ENCODE results near the gene TRIM50. TPM values are rescaled to one million over a fixed set of nuclear protein-coding genes. Genes with fewer than 3 reads are reported as not detected.
A peak's percentile ranks its signal among the peaks of the same experiment; 100 is the strongest.

TRIM50 gene
- total RNA-seq, 1 donor from 2014 or later: 0.52 TPM

DNA sequence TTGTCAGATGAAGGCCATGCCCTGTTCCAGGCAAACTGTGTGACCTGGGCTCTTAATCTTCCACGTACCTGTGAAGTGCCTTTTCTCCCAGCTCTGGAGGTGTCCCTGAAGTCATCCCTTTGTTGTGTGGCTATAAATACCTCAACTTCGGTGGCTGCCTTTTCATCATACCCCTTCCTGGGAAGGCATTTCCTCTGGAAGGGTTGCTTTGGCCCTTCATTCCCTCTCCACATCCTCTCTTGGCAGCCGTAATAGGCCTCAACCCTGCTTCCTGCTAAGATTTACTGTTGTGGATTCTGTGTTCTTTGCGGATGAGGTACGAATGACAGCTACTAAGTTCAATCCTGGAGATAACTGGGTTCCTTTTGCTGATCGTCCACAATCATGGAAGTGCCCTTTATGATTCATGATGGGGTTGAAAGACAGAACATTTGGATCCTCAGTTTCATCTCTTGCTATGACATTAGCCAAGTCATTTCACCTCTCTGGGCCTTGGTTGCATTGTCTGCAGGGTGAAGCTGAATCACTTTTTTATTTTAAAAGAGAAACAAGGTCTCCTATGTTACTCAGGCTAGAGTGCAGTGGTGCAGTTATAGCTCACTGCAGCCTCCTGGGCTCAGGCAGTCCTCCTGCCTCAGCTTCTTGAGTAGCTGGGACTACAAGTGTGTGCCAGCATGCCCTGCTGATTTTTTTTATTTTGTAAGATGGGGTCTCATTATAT is 23.7 kb upstream of the TRIM50 start:
- no peak overlapping the region for H3K27ac ChIP-seq (ENCODE audit: low read depth, low read length)
- H3K36me3 ChIP-seq (ENCODE audit: control insufficient read depth in 3 of 3, insufficient read depth in 3 of 3, low read length in 3 of 3): no peaks in the 10 kb centered on the region
- H3K27me3 ChIP-seq (ENCODE audit: control insufficient read depth in 3 of 3, insufficient read depth in 3 of 3, low read length in 3 of 3): no peaks in the 10 kb centered on the region
- H3K4me1 ChIP-seq (ENCODE audit: control insufficient read depth in 3 of 3, insufficient read depth in 3 of 3, low read length in 3 of 3): peaks cover 6 to 9% (median 8%) of the 10 kb centered on the region in 3 donors
- H3K4me3 ChIP-seq (ENCODE audit: low read length in 3 of 3): no peak overlapping the region
- no peak overlapping the region for H3K9ac ChIP-seq (ENCODE audit: low read depth in 1 of 3, low read length in 3 of 3)
- no peaks in the 10 kb centered on the region for H3K9me3 ChIP-seq (ENCODE audit: control insufficient read depth in 3 of 3, low read length in 3 of 3)

DNA sequence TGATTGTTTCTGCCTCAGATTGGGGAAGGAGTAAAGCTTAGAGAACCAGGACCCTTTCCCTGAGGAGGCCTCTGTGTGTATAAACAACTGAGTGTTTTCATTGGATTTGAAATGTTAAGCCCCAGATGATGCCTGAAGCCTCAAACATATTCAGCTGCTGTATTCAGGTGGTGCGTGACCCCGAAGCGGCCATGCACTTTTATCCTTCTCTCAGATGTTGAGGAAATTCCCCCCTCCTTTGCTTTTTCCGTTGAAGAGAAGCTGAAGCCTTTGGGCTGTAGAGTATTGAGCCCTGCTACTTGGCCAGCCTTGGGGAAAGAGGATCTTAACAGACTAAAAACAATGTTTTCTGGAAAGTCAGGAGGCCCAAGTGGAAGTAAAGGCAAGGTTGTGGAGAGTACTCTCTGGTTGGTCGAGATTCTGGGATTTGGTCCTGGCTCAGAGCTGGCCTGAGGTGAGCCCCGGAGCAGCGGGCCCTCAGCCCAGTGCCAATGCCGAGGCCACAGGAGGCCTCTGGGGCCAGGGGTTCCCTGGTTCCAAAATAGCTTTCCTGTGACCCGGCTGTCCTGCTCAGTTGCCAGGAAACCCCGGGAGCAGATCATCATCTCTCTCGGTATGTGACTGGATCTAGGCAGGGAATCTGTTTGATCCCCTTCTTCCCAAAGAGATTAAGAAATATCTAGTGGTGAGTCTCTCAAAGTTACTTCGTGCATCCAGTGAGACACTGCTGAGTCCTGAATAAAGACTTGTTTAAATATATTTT is 22.6 kb upstream of the TRIM50 start:
- Histone ChIP-seq H3K27me3 (ENCODE audit: control insufficient read depth in 3 of 3, insufficient read depth in 3 of 3, low read length in 3 of 3) (no peaks in the 10 kb centered on the region), H3K9ac (ENCODE audit: low read depth in 1 of 3, low read length in 3 of 3) (peak overlapping the region in 1 of 3 donors; percentile 27), H3K27ac (ENCODE audit: low read depth, low read length) (peak overlapping the region; percentile 43), H3K4me1 (ENCODE audit: control insufficient read depth in 3 of 3, insufficient read depth in 3 of 3, low read length in 3 of 3) (peaks cover 6 to 9% (median 8%) of the 10 kb centered on the region in 3 donors), H3K4me3 (ENCODE audit: low read length in 3 of 3) (no peak overlapping the region), H3K36me3 (ENCODE audit: control insufficient read depth in 3 of 3, insufficient read depth in 3 of 3, low read length in 3 of 3) (no peaks in the 10 kb centered on the region), H3K9me3 (ENCODE audit: control insufficient read depth in 3 of 3, low read length in 3 of 3) (no peaks in the 10 kb centered on the region)

DNA sequence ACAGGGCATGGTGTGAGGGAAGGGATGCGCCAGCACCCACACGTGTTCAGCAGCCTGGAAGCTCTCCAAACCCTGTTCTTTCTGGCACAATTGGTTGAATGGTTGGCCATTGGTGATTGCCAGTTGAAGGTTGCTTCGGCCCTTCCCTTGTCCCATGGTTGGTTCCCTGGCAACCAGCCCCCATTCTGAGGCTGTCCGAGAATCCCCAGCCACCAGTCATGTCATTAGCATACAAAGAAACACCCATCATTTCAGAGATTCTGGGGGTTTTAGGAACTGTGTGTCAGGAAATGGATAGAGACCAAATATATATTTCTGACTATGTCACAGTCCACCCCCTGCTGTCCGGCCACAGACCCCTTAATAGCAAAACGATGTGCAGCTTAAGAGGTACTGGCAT is 21.9 kb upstream of the TRIM50 start:
- Histone ChIP-seq H3K9me3 (ENCODE audit: control insufficient read depth in 3 of 3, low read length in 3 of 3) (no peaks in the 10 kb centered on the region), H3K27me3 (ENCODE audit: control insufficient read depth in 3 of 3, insufficient read depth in 3 of 3, low read length in 3 of 3) (no peaks in the 10 kb centered on the region), H3K27ac (ENCODE audit: low read depth, low read length) (no peak overlapping the region), H3K4me1 (ENCODE audit: control insufficient read depth in 3 of 3, insufficient read depth in 3 of 3, low read length in 3 of 3) (peaks cover 6 to 9% (median 8%) of the 10 kb centered on the region in 3 donors), H3K9ac (ENCODE audit: low read depth in 1 of 3, low read length in 3 of 3) (no peak overlapping the region), H3K36me3 (ENCODE audit: control insufficient read depth in 3 of 3, insufficient read depth in 3 of 3, low read length in 3 of 3) (no peaks in the 10 kb centered on the region), H3K4me3 (ENCODE audit: low read length in 3 of 3) (no peak overlapping the region)

DNA sequence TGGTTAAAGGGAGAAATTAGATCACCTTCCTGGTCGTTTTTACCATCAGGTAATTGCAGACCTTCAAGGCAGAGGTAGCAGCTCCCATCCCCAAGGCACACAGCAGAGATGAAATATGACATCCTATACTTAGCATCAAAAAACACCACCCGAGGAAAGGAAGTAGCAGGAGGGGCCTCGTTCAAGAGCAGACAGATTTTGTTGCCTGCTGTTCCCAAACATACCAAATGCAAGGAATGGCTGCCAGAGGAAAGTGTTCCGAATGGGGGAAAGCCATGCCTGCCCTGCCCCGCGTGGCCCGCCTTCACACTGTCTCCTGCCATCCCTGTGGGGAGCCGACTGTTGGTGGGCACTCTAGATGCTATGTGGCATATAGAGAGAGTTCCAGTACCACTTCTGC is 18.1 kb upstream of the TRIM50 start:
- no peak overlapping the region for H3K9ac ChIP-seq (ENCODE audit: low read depth in 1 of 3, low read length in 3 of 3)
- H3K9me3 ChIP-seq (ENCODE audit: control insufficient read depth in 3 of 3, low read length in 3 of 3): no peaks in the 10 kb centered on the region
- H3K27me3 ChIP-seq (ENCODE audit: control insufficient read depth in 3 of 3, insufficient read depth in 3 of 3, low read length in 3 of 3): no peaks in the 10 kb centered on the region
- no peak overlapping the region for H3K27ac ChIP-seq (ENCODE audit: low read depth, low read length)
- no peak overlapping the region for H3K4me3 ChIP-seq (ENCODE audit: low read length in 3 of 3)
- peaks cover 8 to 11% (median 10%) of the 10 kb centered on the region in 3 donors for H3K4me1 ChIP-seq (ENCODE audit: control insufficient read depth in 3 of 3, insufficient read depth in 3 of 3, low read length in 3 of 3)
- no peaks in the 10 kb centered on the region for H3K36me3 ChIP-seq (ENCODE audit: control insufficient read depth in 3 of 3, insufficient read depth in 3 of 3, low read length in 3 of 3)

DNA sequence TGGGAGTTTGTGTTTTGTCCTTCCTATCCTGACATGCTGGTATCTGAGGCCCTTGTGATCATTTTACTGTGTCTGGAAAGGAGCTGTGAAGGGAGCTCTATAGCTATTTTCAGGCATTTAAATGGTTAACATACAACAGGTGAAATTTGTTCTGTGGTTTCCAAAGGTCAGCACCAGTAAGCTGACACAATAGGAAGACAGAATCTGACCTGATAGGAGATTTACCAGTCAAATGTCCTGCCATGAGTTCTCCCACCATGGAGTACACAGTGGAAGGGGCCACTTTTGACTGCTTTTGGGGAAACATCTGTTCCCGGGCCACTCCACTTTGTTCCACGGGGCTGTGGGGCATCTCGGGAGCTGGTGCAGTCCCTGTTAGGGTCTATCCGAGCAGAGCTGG is 17.7 kb upstream of the TRIM50 start:
- no peaks in the 10 kb centered on the region for H3K9me3 ChIP-seq (ENCODE audit: control insufficient read depth in 3 of 3, low read length in 3 of 3)
- H3K4me3 ChIP-seq (ENCODE audit: low read length in 3 of 3): no peak overlapping the region
- H3K27me3 ChIP-seq (ENCODE audit: control insufficient read depth in 3 of 3, insufficient read depth in 3 of 3, low read length in 3 of 3): no peaks in the 10 kb centered on the region
- H3K9ac ChIP-seq (ENCODE audit: low read depth in 1 of 3, low read length in 3 of 3): no peak overlapping the region
- peaks cover 6 to 10% (median 9%) of the 10 kb centered on the region in 3 donors for H3K4me1 ChIP-seq (ENCODE audit: control insufficient read depth in 3 of 3, insufficient read depth in 3 of 3, low read length in 3 of 3)
- no peaks in the 10 kb centered on the region for H3K36me3 ChIP-seq (ENCODE audit: control insufficient read depth in 3 of 3, insufficient read depth in 3 of 3, low read length in 3 of 3)
- no peak overlapping the region for H3K27ac ChIP-seq (ENCODE audit: low read depth, low read length)

DNA sequence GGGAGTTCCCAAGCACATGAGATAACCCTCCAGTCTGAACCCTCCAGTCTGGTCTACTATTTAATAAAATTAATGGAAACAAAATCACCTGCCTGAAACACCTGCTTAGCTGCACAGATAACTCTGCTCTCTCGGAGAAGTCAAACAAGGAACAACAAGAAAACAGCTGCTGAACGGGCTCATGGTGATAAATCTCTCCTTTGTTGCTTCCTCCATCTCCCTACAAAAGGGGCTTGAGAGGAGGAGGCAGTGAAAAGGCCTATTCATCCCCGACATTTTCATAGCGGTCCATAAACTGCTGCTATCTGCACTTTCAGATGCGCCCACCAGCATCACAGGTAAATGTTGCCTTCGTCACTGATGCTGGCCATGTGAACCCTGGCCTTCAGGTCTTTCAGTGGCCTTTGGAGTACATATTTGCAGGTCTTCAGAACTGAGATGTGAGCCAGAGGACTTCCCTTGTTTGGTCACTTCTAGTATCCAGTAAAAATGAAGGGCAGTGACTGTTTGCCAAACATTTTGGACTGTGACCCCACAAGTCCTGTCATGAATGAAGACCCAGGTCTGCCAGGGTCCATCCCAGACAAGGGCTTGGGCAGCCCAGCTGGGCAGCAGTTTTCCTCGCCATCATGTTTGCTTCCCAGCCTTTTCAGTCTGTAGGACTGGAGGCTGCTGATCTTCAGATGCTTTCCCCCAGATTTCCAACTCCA is 15.9 kb upstream of the TRIM50 start:
- no peak overlapping the region for H3K27ac ChIP-seq (ENCODE audit: low read depth, low read length)
- H3K9me3 ChIP-seq (ENCODE audit: control insufficient read depth in 3 of 3, low read length in 3 of 3): no peaks in the 10 kb centered on the region
- H3K4me1 ChIP-seq (ENCODE audit: control insufficient read depth in 3 of 3, insufficient read depth in 3 of 3, low read length in 3 of 3): peaks cover 3 to 4% (median 4%) of the 10 kb centered on the region in 3 donors
- H3K9ac ChIP-seq (ENCODE audit: low read depth in 1 of 3, low read length in 3 of 3): no peak overlapping the region
- H3K27me3 ChIP-seq (ENCODE audit: control insufficient read depth in 3 of 3, insufficient read depth in 3 of 3, low read length in 3 of 3): no peaks in the 10 kb centered on the region
- H3K36me3 ChIP-seq (ENCODE audit: control insufficient read depth in 3 of 3, insufficient read depth in 3 of 3, low read length in 3 of 3): no peaks in the 10 kb centered on the region
- no peak overlapping the region for H3K4me3 ChIP-seq (ENCODE audit: low read length in 3 of 3)

DNA sequence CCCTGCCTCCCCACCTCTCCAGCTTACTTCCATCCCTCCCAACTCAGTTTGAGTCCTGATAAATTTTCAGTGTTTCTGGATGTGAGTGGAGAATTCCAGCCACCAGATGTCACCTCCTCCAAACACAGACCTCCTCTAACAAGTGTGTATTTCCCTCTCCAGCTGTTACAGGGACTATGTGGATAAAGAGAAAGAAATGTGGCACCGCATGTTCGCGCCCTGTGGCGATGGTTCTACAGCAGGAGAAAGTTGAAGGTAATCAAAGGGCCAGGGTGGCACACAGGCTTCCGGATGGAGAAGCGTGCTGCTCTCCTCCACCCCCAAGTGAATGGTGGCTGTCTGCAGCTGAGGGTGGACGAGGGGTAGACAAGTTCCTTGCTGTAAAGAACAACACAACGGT is 14.8 kb upstream of the TRIM50 start:
- no peaks in the 10 kb centered on the region for H3K36me3 ChIP-seq (ENCODE audit: control insufficient read depth in 3 of 3, insufficient read depth in 3 of 3, low read length in 3 of 3)
- H3K4me3 ChIP-seq (ENCODE audit: low read length in 3 of 3): peak overlapping the region; percentile 27 to 54 (median 35)
- H3K9me3 ChIP-seq (ENCODE audit: control insufficient read depth in 3 of 3, low read length in 3 of 3): no peaks in the 10 kb centered on the region
- no peak overlapping the region for H3K27ac ChIP-seq (ENCODE audit: low read depth, low read length)
- no peaks in the 10 kb centered on the region for H3K27me3 ChIP-seq (ENCODE audit: control insufficient read depth in 3 of 3, insufficient read depth in 3 of 3, low read length in 3 of 3)
- H3K4me1 ChIP-seq (ENCODE audit: control insufficient read depth in 3 of 3, insufficient read depth in 3 of 3, low read length in 3 of 3): peaks cover 3 to 4% (median 4%) of the 10 kb centered on the region in 3 donors
- H3K9ac ChIP-seq (ENCODE audit: low read depth in 1 of 3, low read length in 3 of 3): peak overlapping the region in 1 of 3 donors; percentile 69

DNA sequence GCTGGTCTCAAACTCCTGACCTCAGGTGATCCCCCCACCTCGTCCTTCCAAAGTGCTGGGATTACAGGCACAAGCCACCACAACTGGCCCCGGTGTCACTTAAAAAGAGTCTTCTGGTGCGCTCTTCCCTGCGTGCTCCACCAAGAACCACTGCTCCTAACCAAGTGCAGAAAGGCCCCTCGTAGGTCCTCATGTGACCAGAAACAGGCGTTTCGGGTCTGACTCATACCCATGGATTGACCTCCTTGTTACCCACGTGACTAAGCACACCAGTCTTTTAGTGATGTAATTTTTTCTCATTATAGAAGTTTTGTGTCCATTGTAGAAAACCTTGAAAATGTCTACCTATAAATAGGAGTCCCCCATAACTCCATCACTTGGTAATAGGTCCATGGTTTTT is 14.0 kb upstream of the TRIM50 start:
- Histone ChIP-seq H3K36me3 (ENCODE audit: control insufficient read depth in 3 of 3, insufficient read depth in 3 of 3, low read length in 3 of 3) (no peaks in the 10 kb centered on the region), H3K9ac (ENCODE audit: low read depth in 1 of 3, low read length in 3 of 3) (no peak overlapping the region), H3K27me3 (ENCODE audit: control insufficient read depth in 3 of 3, insufficient read depth in 3 of 3, low read length in 3 of 3) (no peaks in the 10 kb centered on the region), H3K27ac (ENCODE audit: low read depth, low read length) (no peak overlapping the region), H3K9me3 (ENCODE audit: control insufficient read depth in 3 of 3, low read length in 3 of 3) (no peaks in the 10 kb centered on the region), H3K4me1 (ENCODE audit: control insufficient read depth in 3 of 3, insufficient read depth in 3 of 3, low read length in 3 of 3) (peaks cover 3 to 4% (median 4%) of the 10 kb centered on the region in 3 donors), H3K4me3 (ENCODE audit: low read length in 3 of 3) (no peak overlapping the region)

DNA sequence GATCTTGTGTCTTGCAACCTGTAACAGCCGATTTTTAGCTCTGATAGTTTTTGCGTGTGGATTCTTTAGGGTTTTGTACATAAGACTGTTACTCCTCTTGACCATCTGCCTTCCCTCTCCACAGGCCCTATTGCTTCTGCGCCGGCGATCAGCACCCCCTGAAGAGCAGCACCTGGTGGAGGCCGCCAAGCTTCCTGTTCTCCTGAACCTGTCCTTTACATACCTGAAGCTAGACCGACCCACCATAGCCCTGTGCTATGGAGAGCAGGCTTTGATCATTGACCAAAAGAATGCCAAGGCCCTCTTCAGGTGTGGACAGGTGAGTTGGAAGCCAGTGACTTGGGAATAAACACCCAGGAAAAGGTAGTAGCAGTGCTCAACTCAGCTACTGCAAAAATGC is 12.6 kb upstream of the TRIM50 start:
- H3K9ac ChIP-seq (ENCODE audit: low read depth in 1 of 3, low read length in 3 of 3): no peak overlapping the region
- H3K36me3 ChIP-seq (ENCODE audit: control insufficient read depth in 3 of 3, insufficient read depth in 3 of 3, low read length in 3 of 3): no peaks in the 10 kb centered on the region
- H3K9me3 ChIP-seq (ENCODE audit: control insufficient read depth in 3 of 3, low read length in 3 of 3): no peaks in the 10 kb centered on the region
- no peaks in the 10 kb centered on the region for H3K27me3 ChIP-seq (ENCODE audit: control insufficient read depth in 3 of 3, insufficient read depth in 3 of 3, low read length in 3 of 3)
- H3K27ac ChIP-seq (ENCODE audit: low read depth, low read length): no peak overlapping the region
- H3K4me1 ChIP-seq (ENCODE audit: control insufficient read depth in 3 of 3, insufficient read depth in 3 of 3, low read length in 3 of 3): peaks cover 3 to 4% (median 4%) of the 10 kb centered on the region in 3 donors
- H3K4me3 ChIP-seq (ENCODE audit: low read length in 3 of 3): no peak overlapping the region

DNA sequence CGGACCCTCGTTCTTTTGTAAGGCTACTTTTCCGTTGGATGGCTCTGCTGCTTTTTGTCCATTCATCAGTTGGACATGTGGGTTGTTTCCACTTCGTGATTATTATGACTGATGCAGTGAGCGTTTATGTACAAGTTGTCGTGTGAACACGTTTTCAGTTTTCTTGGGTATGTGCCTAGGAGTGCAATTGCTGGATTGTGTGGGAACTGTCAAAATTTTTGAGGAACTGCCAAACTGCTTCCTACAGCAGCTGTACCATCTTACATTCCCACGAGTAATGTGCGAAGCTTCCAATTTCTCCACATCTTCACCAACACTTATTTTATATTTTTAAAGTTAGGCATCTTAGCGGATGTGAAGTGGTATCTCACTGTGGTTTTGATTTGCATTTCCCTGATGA is 10.4 kb upstream of the TRIM50 start:
- Histone ChIP-seq H3K36me3 (ENCODE audit: control insufficient read depth in 3 of 3, insufficient read depth in 3 of 3, low read length in 3 of 3) (no peaks in the 10 kb centered on the region), H3K27me3 (ENCODE audit: control insufficient read depth in 3 of 3, insufficient read depth in 3 of 3, low read length in 3 of 3) (no peaks in the 10 kb centered on the region), H3K9me3 (ENCODE audit: control insufficient read depth in 3 of 3, low read length in 3 of 3) (no peaks in the 10 kb centered on the region), H3K4me1 (ENCODE audit: control insufficient read depth in 3 of 3, insufficient read depth in 3 of 3, low read length in 3 of 3) (peaks cover 3 to 4% (median 4%) of the 10 kb centered on the region in 3 donors), H3K9ac (ENCODE audit: low read depth in 1 of 3, low read length in 3 of 3) (no peak overlapping the region), H3K4me3 (ENCODE audit: low read length in 3 of 3) (no peak overlapping the region), H3K27ac (ENCODE audit: low read depth, low read length) (no peak overlapping the region)
